Effector memory CD8-positive, alpha-beta T cell (primary cell): Measurements from ENCODE around the gene LRRC49.
A peak's percentile ranks its signal among the peaks of the same experiment; 100 is the strongest.

ENCODE experiments used
- ATAC-seq: fragments of 150-1000 bp; cut with Tn5 transposase; replicated peaks from 2 replicates; pipeline ENCODE4 v1.10.0; 2021; ENCODE audit warnings: mild to moderate bottlenecking, moderate library complexity
- DNase-seq, 3 experiments: peaks; one replicate each; pipeline ENCODE4 v3.0.0; 2021
- H3K27ac Mint-ChIP-seq, 2 donors: one replicate each; pipeline ENCODE4 v1.8.0; 2022; ENCODE audit warnings: mild to moderate bottlenecking in 2 of 2, mixed read lengths in 2 of 2, moderate library complexity in 2 of 2
- H3K27me3 Mint-ChIP-seq, 2 donors: one replicate each; pipeline ENCODE4 v1.8.0; 2022; ENCODE audit warnings: mixed read lengths in 2 of 2
- H3K36me3 Mint-ChIP-seq: one replicate; pipeline ENCODE4 v1.8.0; 2022; ENCODE audit warnings: mild to moderate bottlenecking, moderate library complexity, mixed read lengths; ENCODE audit not compliant: insufficient read depth
- H3K4me1 Mint-ChIP-seq, 2 donors: one replicate each; pipeline ENCODE4 v1.8.0; 2022; ENCODE audit warnings: low read depth in 2 of 2, mixed read lengths in 2 of 2
- H3K4me3 Mint-ChIP-seq, 2 donors: one replicate each; pipeline ENCODE4 v1.8.0; 2022; ENCODE audit warnings: mild to moderate bottlenecking in 2 of 2, mixed read lengths in 2 of 2, moderate library complexity in 2 of 2
- H3K9me3 Mint-ChIP-seq, 2 donors: one replicate each; pipeline ENCODE4 v1.8.0; 2022; ENCODE audit warnings: mixed read lengths in 2 of 2
- total RNA-seq, 9 experiments: gene quantifications; one replicate each; lab custom pipeline; 2026; lab: John Stamatoyannopoulos, UW

Gene LRRC49, protein sequence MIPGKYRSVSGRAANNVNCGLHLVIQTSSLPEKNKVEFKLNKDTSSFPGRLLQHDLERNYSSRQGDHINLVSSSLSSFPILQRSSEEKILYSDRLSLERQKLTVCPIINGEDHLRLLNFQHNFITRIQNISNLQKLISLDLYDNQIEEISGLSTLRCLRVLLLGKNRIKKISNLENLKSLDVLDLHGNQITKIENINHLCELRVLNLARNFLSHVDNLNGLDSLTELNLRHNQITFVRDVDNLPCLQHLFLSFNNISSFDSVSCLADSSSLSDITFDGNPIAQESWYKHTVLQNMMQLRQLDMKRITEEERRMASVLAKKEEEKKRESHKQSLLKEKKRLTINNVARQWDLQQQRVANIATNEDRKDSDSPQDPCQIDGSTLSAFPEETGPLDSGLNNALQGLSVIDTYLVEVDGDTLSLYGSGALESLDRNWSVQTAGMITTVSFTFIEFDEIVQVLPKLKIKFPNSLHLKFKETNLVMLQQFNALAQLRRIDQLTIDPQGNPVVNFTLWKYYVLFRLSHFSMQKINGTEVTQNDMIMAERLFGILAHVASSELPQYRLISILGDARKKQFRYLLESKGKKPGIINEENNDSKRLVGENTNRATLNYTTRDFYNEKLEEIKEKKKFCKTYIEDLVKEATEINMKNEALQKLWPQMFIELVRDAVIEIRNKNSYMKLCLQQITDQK
- 0 to 1.3 (median 0.11) reads per million in 9 experiments for total RNA-seq

DNA sequence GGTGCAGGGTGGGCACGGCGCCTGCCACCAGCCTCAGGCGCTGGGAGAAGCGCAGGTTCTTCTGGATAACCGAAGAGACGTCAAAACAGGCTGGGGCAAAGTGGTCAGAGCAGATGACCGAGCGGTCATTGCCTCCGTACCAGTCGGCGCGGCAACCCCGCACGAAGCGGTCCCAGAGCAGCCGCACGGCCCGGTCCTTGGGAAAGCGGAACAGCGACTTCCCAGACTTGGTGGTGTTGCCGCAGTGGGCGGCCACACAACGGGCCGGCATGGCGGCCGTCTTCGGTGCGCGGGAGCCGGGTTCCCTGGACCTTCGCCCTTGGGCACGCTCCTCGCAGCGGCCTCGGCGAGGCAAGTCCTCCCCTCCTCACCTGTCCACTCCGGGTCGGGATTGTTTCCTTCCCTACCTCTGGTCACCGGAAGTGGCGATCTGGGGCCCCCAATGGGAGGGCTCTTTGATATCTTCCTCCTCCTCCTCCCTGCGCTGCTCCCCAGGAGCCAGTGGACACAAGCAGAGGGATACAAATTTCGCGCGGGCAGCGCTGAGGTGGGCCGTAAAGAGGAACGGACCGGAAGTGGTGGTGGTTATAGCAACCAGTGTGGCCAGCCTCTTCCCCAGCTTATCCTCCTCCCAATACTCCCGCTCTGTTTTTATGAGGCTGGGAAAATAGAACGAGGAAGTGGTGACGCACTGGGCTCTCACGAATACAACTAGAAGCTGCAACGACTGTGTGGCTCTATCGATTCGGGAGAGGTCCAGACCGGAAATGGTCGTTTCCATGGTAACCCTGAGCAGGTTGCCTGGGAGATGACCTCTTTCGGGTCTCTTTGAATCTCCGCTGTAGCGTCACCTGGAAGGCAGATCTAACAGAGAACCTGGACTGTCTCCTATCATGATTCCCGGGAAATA, at the start of gene LRRC49, which contains the start of gene THAP10:
Gene LRRC49 (plus strand): TSS at position 825 of the 910 bp plus-strand sequence. CDS start 69 bp downstream, at position 894.
Gene THAP10 (minus strand): TSS at position 432 of the 910 bp plus-strand sequence. CDS start 161 bp downstream, at position 271.
- Mint-ChIP-seq H3K4me3 (peak within 1 kb of the TSS; percentile 76 to 83), H3K27ac (peak within 1 kb of the TSS; percentile 24 to 57), H3K27me3 (peaks cover 47 to 48% of the 10 kb centered on the region in 2 donors), H3K4me1 (peaks cover 7% of the 10 kb centered on the region in 2 donors), H3K9me3 (no peaks in the 10 kb centered on the region), H3K36me3 (no peaks in the 10 kb centered on the region)
- ATAC-seq (peak; percentile 50), DNase-seq (peak in 1 of 3 experiments; percentile 7)

DNA sequence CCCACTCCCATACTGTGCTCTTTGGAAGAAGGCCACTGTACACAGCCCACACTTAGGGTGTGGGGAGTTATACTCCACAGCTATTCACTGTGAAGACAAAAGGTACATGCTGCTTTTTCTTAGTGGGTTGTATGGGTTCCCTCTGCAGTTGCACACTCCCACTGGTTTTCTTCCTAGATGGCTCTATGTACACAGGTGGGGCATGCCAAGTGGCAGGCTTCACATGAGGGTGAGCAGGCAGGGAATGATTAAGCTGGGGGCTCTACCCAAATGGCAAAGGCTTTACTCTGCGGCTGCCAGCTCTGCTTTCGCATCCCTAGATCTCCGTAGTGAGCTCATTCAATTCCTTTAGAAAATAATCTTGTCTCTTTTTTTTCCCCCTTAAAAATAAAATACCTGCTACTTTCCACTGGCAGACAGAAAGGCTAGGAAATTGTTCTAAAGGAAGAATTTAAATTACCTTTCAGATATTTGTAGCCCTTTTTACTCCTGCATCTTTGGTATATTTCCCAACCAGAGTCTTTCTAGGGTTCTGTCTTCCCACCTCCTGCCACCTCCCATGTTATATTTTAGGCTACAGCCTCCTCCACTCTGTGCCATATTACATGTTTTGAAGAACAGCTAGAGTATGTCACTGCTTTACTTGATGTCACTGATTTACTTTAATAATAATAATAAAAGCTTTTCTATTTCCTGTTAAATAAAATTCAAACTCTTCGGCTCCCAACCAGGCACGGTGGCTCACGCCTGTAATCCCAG, 46.8 kb upstream of the LRRC49 start:
- no peak overlapping the region for H3K27ac Mint-ChIP-seq
- ATAC-seq (no peak), DNase-seq (no peak)
- H3K4me1 Mint-ChIP-seq = no peaks in the 10 kb centered on the region
- H3K9me3 Mint-ChIP-seq = no peaks in the 10 kb centered on the region
- H3K27me3 Mint-ChIP-seq = peaks cover 56 to 61% of the 10 kb centered on the region in 2 donors
- H3K4me3 Mint-ChIP-seq = no peak overlapping the region
- no peaks in the 10 kb centered on the region for H3K36me3 Mint-ChIP-seq

DNA sequence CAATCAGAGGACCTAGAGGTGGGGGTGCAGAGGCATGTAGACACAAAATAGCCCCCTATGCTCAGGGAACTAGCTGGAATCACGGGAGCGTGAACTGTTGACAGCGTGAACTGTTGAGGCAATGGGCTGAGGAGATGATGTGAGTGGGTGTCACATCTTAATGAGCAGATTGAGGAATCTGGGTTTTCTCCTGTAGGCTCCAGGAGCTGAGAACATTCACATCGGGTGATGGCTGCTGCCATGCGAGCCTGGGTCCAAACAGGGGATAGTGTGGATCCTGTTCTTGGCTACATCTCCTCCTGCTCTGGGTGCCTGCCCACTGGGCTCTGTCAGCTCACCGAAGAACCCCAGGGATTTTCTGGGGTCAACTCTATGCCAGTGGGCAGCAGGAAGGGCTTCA, 40.7 kb upstream of the LRRC49 start:
- DNase-seq (no peak), ATAC-seq (no peak)
- peaks cover 81% of the 10 kb centered on the region in 2 donors for H3K27me3 Mint-ChIP-seq
- no peaks in the 10 kb centered on the region for H3K9me3 Mint-ChIP-seq
- H3K4me3 Mint-ChIP-seq = no peak overlapping the region
- H3K4me1 Mint-ChIP-seq = peaks cover 5 to 6% of the 10 kb centered on the region in 2 donors
- no peaks in the 10 kb centered on the region for H3K36me3 Mint-ChIP-seq
- no peak overlapping the region for H3K27ac Mint-ChIP-seq

DNA sequence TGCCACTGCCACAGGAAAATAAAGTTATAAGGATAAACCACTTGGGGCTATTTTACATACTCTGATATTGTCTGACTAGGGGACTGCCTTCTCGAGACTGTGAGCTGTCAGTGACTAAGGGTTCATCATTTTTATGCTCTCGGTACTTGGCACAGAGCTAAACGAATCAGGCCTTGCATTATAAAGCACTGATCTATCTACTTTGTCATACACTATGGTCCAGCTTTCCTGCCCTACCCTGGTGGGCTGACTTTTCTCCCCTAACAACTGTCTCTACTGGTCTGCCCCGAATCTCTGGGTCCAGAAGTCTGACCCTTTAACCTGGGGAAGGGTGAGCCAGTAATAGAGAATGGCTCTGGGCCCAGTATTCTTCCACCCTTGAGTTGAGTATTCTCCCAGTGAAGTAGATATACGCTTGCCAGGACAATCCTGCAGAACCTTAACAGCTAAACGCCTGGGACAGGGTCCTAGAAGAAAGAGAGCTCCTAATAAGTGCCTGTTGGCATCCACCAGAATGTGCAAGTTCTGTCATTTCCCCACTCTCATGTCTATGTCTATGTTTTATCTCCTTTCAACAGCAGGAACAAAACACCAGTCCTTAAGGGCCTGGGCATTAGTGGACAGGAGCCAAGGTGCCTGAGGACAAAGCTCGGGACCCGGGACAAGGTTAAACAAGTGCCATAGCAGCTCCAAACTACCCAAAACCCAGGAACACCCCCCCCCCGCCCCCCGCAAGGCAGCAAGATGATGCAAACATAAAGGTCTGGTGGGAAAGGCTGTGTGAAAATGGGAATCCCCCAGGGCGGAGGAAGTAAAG, 39.9 kb upstream of the LRRC49 start:
- H3K27me3 Mint-ChIP-seq = peaks cover 81 to 82% of the 10 kb centered on the region in 2 donors
- H3K9me3 Mint-ChIP-seq = no peaks in the 10 kb centered on the region
- peaks cover 5 to 6% of the 10 kb centered on the region in 2 donors for H3K4me1 Mint-ChIP-seq
- H3K4me3 Mint-ChIP-seq = peak overlapping the region; percentile 38 to 54
- DNase-seq (no peak), ATAC-seq (no peak)
- no peak overlapping the region for H3K27ac Mint-ChIP-seq
- no peaks in the 10 kb centered on the region for H3K36me3 Mint-ChIP-seq

DNA sequence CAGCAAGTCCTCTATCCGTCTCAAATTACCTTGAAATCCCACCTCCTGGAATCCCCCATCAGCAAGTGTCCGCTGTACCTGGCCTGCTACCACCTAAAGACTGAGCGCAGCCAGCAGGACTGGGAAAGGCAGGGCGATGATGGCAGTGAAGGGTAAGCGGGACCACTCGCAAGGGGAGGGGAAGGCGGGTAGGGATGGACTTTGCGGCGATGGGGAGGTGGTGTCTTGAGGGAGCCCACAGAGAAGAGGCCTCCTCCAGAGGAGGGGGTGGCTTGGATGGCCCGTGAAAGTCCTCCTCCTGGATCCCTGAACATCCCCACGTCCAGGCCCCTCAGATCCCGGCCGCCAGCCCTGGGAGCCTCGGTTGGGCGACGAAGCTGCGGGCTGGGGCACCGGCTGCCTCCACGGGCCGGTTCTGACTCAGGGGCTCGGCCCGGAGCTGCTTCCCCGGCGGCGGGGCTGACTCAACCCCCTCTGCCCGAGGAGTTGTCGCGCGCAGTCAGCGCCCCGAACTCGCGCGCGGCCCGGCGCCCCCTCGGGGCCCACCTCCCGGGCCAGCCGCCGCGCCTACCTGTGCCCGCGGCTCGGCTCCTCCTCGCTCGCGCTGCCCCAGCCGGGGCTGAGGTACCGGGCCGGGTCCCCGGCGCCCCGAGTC, 39.2 kb upstream of the LRRC49 start:
- Mint-ChIP-seq H3K27ac (no peak overlapping the region), H3K27me3 (peaks cover 77 to 80% of the 10 kb centered on the region in 2 donors), H3K4me1 (peaks cover 5 to 6% of the 10 kb centered on the region in 2 donors), H3K9me3 (no peaks in the 10 kb centered on the region), H3K4me3 (peak overlapping the region; percentile 38 to 54), H3K36me3 (no peaks in the 10 kb centered on the region)
- ATAC-seq (peak; percentile 17), DNase-seq (no peak)

DNA sequence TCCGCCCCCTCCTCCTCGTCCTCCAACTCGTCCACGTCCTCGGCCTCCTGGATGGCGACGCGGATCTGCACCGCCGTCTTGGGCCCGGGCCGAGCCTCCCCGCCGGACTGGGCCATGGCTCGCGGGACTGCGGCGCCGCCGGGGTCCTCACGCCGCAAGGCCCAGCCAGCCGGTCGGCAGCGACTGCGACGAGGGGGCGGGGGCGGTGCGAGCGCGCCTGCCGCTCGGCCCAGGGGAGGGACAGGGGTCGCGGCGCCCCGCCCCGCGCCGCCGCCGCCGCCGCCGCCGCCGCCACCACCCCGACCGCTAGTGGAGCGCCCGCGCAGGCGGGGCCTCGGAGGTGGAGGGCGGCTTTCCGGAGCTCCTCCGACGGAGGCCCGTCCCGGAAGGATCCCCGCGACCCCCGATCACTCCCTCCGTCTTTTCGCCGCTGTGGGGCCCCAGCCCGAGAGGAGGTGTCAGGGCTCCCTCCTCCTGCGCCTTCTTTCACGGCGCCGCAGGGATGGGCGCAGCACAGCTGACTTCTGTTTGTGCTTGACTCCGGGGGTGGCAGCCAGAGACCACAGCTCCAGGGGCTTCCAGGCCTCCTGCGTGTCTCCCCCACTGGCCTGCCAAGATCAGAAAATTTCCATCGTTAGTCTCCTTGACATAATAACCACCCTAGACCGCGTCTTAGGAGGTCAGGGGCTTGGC, 38.5 kb upstream of the LRRC49 start, which contains the start of gene LARP6:
Gene LARP6 (minus strand): TSS at position 185 of the 693 bp plus-strand sequence. CDS start 69 bp downstream, at position 116.
- no peak for DNase-seq
- Mint-ChIP-seq H3K4me1 (peaks cover 5 to 6% of the 10 kb centered on the region in 2 donors), H3K27me3 (peaks cover 81 to 84% of the 10 kb centered on the region in 2 donors)

DNA sequence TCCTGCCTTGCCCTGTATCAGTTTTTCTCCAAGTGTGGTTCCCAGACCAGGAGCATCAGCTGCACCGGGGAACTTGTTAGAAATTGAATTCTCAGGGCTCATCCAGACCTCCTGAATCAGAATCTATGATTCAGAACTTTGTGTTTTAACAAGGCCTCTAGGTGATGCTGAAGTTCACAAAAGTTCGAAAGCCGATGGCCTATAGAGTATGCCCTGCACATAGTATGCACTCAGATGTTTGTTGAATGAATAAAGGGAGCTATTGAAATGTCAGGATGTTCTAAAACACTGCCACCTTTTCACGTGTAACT, 38.0 kb upstream of the LRRC49 start:
- no peak for ATAC-seq
- peak overlapping the region; percentile 83 to 87 for H3K4me3 Mint-ChIP-seq
- H3K27ac Mint-ChIP-seq = no peak overlapping the region
- H3K27me3 Mint-ChIP-seq = peaks cover 79 to 90% of the 10 kb centered on the region in 2 donors
- peaks cover 5 to 6% of the 10 kb centered on the region in 2 donors for H3K4me1 Mint-ChIP-seq
- no peak for DNase-seq
- no peaks in the 10 kb centered on the region for H3K9me3 Mint-ChIP-seq
- H3K36me3 Mint-ChIP-seq = no peaks in the 10 kb centered on the region

More for the DNA sequence above, 38.5 kb upstream of the LRRC49 start, which contains the start of gene LARP6:
- no peaks in the 10 kb centered on the region for H3K9me3 Mint-ChIP-seq
- peak; percentile 58 for ATAC-seq
- H3K4me3 Mint-ChIP-seq = peak within 1 kb of the TSS; percentile 83 to 87
- no peak within 1 kb of the TSS for H3K27ac Mint-ChIP-seq
- H3K36me3 Mint-ChIP-seq = no peaks in the 10 kb centered on the region

DNA sequence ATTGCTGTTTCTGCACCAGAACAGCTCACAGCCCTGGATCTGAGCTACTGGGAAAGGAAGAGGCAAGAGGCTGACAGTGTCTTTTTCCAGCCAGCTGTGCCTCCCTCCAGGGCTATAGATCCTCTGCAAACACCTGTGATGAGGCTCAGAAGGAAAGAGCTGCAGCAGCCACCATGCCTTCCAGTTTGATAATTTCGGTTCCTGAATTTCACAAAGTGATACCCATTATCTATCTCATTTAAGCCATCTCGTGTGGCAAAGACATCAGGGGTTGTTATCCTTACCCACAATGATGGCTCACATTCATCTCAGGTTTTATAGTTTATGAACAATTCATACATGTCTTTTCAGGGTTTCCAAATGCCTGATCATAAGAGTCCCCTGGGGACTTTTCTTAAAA, 36.9 kb upstream of the LRRC49 start:
- DNase-seq (no peak), ATAC-seq (no peak)
- Mint-ChIP-seq H3K4me3 (no peak overlapping the region), H3K4me1 (peaks cover 5 to 6% of the 10 kb centered on the region in 2 donors), H3K27me3 (peaks cover 67 to 94% of the 10 kb centered on the region in 2 donors), H3K27ac (no peak overlapping the region), H3K9me3 (no peaks in the 10 kb centered on the region), H3K36me3 (no peaks in the 10 kb centered on the region)

DNA sequence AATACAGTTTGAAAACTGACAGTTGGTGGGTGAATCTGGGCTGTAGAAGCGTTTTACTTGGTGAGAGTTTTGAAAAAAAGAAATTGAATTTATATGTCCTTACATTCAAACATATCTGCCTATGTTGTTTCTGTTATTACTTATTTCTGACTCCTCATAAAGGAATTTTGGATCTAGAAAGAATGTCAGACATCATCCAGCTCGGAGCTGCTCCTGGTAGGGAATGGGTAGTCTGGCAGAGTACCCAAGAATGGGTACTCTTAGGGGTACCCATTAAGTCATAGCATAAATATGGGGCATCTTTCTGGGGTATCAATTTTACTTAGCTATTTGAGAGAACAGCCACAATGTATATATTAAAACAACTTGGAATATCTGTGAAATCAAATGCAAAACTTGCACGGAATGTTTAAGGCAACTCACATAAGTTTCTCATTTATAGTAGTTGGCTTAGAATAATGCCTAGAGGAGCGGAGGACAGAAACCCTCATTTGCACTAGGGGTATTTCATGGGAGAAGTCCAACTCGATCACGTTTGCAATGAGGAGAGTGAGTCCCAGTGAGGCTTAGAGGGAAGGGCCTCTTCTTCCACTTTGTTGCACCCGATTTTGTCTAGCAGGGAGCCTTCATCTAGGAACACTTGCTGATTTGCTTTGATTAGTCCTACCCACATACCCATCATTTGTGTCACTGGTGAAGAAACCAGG, 36.3 kb upstream of the LRRC49 start:
- H3K9me3 Mint-ChIP-seq = no peaks in the 10 kb centered on the region
- no peak overlapping the region for H3K27ac Mint-ChIP-seq
- H3K4me3 Mint-ChIP-seq = no peak overlapping the region
- ATAC-seq (no peak), DNase-seq (no peak)
- peaks cover 5 to 6% of the 10 kb centered on the region in 2 donors for H3K4me1 Mint-ChIP-seq
- no peaks in the 10 kb centered on the region for H3K36me3 Mint-ChIP-seq
- peaks cover 62 to 94% of the 10 kb centered on the region in 2 donors for H3K27me3 Mint-ChIP-seq

DNA sequence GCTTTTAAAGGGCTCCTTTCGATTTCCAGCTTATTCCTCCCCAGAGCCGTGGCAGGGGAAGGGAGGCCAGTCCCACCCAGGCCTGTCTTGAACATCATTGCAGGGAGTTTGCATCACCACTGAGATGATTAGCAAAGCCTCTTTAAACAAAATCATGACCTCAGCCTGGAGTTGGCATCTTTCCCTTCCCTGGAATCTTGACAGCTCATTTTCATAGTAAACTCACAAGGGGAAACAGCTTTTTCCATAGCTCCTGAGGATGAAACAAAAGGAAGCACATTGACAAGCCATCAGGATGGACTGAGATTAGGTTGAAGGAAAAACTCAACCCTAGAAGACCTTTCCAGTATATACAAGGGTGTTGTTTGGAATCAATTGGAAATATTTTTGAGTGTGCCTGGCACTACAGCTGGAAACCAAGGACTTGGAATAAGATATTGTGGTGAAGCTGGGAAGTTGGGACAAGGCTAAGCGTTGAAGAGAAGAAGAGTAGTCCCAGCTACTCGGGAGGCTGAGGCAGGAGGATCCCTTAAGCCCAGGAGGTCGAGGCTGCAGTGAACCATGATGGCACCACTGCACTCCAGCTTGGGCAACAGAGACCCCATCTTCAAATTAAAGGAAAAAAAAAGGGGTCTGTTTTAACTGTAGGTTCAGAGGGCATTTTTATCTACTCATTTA, 35.6 kb upstream of the LRRC49 start:
- H3K9me3 Mint-ChIP-seq = no peaks in the 10 kb centered on the region
- peaks cover 5 to 6% of the 10 kb centered on the region in 2 donors for H3K4me1 Mint-ChIP-seq
- ATAC-seq (no peak), DNase-seq (no peak)
- no peak overlapping the region for H3K27ac Mint-ChIP-seq
- H3K27me3 Mint-ChIP-seq = peaks cover 55 to 94% of the 10 kb centered on the region in 2 donors
- no peaks in the 10 kb centered on the region for H3K36me3 Mint-ChIP-seq
- no peak overlapping the region for H3K4me3 Mint-ChIP-seq
